SIG-M5 (cell line): ENCODE data around the gene SEC24C.
"Not testable (repeated sequence)": the region's sequence is repeated elsewhere in the genome, so short reads cannot be mapped to it uniquely, and the experiment has no call there.

Experiments
- DNase-seq: peaks from one replicate; lab custom pipeline; 2025; lab: John Stamatoyannopoulos, UW

The SEC24C gene

GRCh38 chr10:73796035-73796434, 51.9 kb downstream of the SEC24C start:
- DNase-seq: not testable (repeated sequence)

DNA sequence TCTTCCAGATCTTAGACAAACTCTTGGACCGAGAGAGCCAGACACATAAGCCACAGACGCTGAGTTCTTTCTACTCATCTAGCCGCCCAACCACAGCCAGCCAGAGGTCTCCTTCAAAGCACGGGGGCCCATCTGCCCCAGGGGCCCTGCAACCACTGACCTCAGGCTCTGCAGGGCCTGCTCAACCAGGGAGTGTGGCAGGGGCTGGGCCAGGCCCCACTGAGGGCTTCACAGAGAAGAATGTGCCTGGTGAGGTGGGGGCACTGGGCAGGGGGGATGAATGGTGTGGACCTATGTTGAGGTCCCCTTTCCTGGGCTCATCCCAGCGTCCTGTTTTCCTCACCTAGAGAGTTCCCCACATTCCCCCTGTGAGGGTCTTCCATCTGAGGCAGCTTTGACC, 52.6 kb downstream of the SEC24C start:
- no peak for DNase-seq

GRCh38 chr10:73797324-73798025, 53.3 kb downstream of the SEC24C start:
- no peak for DNase-seq

DNA sequence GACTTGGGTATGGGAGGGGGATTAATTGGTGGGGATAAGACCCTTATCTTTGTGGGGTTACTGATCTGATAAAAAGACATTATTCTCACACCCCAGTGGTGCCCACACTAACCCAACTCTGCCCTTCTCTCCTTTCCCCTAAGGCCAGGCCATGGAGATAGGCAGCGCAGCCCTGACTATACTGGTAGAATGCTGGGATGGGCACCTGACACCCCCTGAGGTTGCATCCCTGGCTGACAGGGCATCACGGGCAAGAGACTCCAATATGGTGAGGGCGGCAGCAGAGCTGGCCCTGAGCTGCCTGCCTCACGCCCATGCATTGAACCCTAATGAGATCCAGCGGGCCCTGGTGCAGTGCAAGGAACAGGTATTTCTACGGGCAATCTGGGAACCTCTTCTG, 53.9 kb downstream of the SEC24C start:
- no peak for DNase-seq

- DNase-seq: no peak
These were observed 54.9 kb downstream of the SEC24C start for GRCh38 chr10:73798927-73799560.

DNA sequence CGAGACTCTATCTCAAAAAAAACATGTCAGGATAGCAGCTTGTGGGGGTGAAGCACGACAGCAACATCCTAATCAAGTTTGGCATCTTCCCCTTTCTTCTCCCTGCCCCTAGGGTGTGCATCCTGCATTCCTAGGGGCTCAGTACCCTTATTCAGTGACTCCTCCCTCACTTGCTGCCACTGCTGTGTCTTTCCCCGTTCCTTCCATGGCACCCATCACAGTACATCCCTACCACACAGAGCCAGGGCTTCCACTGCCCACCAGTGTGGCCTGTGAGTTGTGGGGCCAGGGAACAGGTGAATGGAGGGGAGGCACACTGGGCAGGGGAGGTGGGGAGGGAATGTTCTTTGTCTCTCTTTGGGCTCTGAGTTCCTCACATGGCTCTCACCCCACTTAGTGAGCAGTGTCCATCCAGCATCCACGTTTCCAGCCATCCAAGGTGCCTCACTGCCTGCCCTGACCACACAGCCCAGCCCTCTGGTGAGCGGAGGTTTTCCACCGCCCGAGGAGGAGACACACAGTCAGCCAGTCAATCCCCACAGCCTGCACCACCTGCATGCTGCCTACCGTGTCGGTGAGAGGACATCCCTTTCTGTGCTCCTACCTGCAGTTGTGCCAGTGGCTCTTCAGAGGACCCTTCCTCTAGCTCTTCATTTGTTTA, 55.9 kb downstream of the SEC24C start:
- DNase-seq: no peak

- no peak for DNase-seq
These were observed 56.5 kb downstream of the SEC24C start for GRCh38 chr10:73800560-73801252.

GRCh38 chr10:73801253-73801590, 57.0 kb downstream of the SEC24C start:
- DNase-seq: no peak

DNA sequence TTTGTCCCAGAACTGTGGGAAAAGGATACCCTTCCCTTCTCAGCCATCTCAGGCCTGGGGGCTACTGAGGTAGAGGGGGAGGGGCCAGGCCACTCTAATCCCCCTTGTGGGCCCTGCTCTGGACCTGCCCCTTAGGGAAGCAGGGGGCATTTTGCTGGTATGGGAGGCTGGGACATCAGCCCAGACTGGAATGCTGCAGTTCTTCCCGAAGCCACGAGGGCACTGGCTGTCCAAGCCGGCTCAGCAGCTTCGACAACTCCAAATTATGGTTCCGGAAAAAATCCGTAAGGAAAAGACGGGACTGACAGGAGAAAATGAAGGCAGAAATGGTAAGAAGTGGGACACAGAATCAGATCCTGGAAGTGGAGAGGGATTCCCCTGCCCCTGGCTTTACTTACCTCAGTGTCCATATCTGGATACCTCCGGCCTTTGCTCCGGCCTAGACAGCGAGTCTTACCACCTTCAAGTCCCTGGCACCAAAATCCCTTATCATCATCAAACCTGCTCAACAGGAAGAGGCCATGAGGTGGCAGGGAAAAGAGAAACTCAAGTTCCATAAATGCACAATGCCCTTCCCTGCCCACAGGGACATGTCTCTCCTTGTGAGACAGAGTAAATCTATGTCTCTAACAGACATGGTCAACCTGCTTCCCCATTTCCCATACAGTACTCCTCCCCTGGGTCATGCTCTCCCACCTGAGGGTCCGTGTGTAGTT, 58.3 kb downstream of the SEC24C start:
- no peak for DNase-seq

DNA sequence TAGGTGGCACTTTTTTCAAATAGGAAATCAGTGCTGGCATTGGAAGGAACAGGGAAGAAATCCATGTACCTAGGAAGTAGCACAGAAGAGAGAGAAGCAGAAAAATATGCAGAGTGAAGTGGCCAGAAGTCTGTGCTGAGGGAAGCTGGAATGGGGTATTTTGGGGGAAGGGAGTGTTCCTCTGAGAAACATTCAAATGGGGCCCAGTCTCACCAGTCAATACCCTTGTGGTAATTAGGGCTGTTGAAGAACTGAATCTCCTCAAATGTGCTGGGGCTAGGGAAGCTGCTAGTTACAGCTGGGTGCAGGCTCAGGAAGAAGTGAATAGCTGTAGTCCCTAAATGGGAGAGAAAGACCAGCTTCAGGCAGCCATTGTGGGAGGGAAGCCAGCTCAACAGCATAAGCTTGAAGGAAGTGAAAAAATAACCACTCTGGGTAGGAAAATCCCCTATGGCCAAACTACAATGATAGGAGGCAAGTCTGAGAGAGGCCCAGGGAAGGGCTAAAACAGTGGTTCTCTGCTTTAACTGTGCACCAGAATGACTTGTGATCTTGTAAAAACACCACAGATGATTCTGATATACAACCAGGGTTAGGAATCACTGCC, 59.6 kb downstream of the SEC24C start:
- DNase-seq: no peak

- DNase-seq: no peak
These were observed 62.2 kb downstream of the SEC24C start for GRCh38 chr10:73806176-73806950.

DNA sequence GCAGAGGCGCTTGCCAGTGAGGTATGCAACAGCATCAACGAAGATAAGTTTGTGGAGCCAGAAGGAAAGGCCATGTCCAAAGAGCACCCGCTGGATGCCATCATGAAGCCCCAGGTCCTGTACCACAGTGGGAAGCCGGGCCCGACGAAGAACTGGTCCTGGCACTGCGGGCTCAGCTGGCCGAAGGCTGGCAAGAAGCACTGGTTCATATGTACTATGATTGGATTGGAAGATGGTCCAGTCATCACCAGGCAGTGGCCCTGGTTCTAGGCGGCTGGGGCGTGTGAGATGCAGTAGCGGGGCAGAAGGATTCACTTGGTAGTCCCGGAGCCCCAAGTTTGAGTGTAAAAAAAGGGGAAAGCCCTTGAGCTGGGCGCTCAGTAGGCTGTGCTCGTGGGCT, 63.3 kb downstream of the SEC24C start:
- no peak for DNase-seq

DNA sequence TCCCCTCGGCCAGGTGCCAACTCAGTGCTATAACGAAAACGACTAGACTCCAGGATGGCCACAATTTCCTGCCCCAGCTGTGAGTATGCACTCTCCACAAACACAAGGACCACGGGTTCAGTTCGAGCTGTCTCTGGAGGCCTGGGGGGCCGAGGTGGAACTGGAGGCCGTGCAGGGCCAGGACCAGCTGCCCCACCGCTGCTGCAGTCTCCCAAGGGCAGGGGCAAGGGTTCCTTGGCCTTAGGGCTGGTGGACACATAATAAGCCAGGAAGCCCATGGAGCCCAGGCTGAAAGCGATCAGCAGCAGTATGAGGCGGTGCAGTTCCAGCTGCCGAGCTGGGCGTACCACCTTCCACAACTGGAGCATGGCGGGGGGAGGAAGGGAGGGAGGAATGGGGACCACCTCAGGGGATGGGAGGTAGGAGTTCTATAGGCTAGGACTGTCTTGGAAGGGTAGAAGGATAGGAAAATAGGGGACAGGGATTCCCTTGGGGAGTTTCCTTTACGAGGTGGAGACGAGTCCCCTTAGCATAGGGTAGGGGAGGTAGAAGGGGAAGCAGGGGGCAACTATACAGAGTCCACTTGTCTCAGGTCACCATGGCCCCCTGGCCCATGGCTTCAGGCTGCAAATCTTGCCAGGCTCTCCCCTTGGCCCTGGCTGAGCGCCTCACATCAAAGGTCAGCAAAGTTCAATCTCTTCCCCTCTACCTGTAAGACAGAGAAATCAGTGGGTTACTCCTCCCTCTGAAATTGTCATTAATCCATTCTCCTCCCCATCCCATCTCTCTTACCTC, 64.0 kb downstream of the SEC24C start:
- DNase-seq: no peak

GRCh38 chr10:73809061-73809818, 65.1 kb downstream of the SEC24C start:
- no peak for DNase-seq

DNA sequence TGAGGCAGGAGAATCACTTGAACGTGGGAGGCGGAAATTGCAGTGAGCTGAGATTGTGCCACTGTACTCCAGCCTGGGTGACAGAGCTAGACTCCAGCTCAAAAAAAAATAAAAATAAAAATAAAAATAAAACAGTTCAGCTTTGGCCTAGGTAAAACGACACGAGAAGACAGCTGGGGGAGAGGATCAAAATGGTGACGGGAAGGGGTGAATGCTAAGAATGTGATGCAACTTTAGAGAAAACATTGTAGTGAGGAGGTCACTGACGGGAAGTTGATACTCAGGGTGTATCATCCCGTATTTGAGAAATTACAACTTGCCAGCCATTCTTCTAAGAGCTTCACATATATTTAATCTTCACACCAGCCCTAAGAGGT, 66.2 kb downstream of the SEC24C start:
- DNase-seq: no peak

DNA sequence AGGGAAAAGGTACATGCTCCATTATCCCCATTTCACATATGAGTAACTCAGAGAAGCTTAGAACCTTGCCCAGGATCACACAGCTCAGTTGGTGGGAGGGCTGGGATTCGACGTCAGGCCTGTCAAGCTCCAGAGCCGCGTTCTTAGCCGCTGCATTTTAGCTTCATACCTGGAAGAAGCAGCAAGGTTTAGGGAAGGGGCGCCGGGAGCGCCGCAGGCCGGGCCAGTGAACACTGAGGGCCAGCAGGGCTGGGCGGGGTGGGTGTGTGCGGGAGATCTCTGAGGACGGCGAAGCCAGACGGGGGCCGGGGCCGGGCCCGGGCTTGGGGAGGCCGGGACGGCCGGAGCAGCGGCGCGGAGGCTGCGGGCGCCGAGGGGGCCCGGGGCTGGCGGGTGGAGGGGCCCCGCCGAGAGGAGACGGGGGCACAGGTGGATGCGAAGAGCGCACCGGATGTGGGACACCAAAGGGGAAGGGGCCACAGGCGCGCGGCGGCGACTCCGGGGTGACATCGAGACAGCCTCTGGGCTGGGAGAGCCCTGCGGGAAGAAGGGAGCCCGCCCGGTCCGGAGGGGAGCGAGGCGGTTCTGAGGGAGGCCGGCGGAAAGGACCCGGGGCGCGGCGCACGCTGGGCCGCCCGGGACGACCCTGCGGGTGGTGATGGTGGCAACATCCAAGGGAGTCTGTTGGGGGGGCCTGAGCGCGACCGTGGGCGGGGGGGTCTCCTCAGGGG, 66.7 kb downstream of the SEC24C start:
- DNase-seq: no peak

DNA sequence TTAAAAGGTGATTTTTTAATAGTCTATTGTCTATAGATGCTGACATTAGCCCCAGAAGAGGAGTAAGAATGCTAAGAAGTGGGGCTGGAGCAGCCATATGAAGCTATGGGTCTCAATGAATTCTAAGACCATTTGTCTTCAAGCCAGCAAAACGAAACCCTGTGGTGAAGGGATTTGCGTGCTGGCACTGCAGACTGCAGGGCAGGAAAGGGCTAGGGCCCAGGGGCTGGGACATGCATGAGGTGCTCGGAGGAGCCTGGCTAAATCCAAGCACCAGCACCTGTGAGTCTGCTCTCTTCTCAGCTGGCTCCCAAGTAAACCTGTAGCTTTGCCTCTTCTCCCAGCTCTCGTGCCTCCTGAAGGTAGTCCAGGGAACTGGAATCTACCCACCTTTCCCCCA, 68.5 kb downstream of the SEC24C start:
- DNase-seq: no peak

- no peak for DNase-seq
These were observed 69.2 kb downstream of the SEC24C start for GRCh38 chr10:73813333-73813732.
